Measurements from ENCODE around the gene FSTL4.

FSTL4 gene

GRCh38 chr5:133480866-133481265 is 131.5 kb downstream of the FSTL4 start:
- Histone ChIP-seq H3K9me3 (ENCODE audit: severe bottlenecking) (no peaks in the 10 kb centered on the region), H3K4me3 (ENCODE audit: severe bottlenecking) (no peak overlapping the region), H3K27ac (ENCODE audit: poor library complexity, severe bottlenecking) (no peak overlapping the region), H3K4me1 (ENCODE audit: insufficient read depth, poor library complexity, severe bottlenecking) (no peaks in the 10 kb centered on the region), H3K27me3 (ENCODE audit: insufficient read depth, poor library complexity, severe bottlenecking) (peaks cover 14% of the 10 kb centered on the region), H3K36me3 (ENCODE audit: low read depth) (no peaks in the 10 kb centered on the region)
- no peak for ATAC-seq (ENCODE audit: low read depth)
- no peak for TF ChIP-seq CTCF (IDR thresholded peaks at IDR 0.05; ENCODE audit: poor library complexity, severe bottlenecking)
- DNase-seq (ENCODE audit: low spot score), result no peak

GRCh38 chr5:133480366-133480765 is 132.0 kb downstream of the FSTL4 start:
- ATAC-seq (ENCODE audit: low read depth) (no peak), DNase-seq (ENCODE audit: low spot score) (no peak)
- no peaks in the 10 kb centered on the region for H3K36me3 ChIP-seq (ENCODE audit: low read depth)
- H3K4me1 ChIP-seq (ENCODE audit: insufficient read depth, poor library complexity, severe bottlenecking), result no peaks in the 10 kb centered on the region
- no peak overlapping the region for H3K4me3 ChIP-seq (ENCODE audit: severe bottlenecking)
- TF ChIP-seq CTCF (IDR thresholded peaks at IDR 0.05; ENCODE audit: poor library complexity, severe bottlenecking), result no peak
- peaks cover 14% of the 10 kb centered on the region for H3K27me3 ChIP-seq (ENCODE audit: insufficient read depth, poor library complexity, severe bottlenecking)
- H3K9me3 ChIP-seq (ENCODE audit: severe bottlenecking), result no peaks in the 10 kb centered on the region
- H3K27ac ChIP-seq (ENCODE audit: poor library complexity, severe bottlenecking), result no peak overlapping the region

GRCh38 chr5:133478199-133478985 is 133.9 kb downstream of the FSTL4 start:
- TF ChIP-seq CTCF (IDR thresholded peaks at IDR 0.05; ENCODE audit: poor library complexity, severe bottlenecking), result no peak
- Histone ChIP-seq H3K4me3 (ENCODE audit: severe bottlenecking) (no peak overlapping the region), H3K4me1 (ENCODE audit: insufficient read depth, poor library complexity, severe bottlenecking) (no peaks in the 10 kb centered on the region), H3K27ac (ENCODE audit: poor library complexity, severe bottlenecking) (no peak overlapping the region), H3K27me3 (ENCODE audit: insufficient read depth, poor library complexity, severe bottlenecking) (peaks cover 4% of the 10 kb centered on the region), H3K9me3 (ENCODE audit: severe bottlenecking) (no peaks in the 10 kb centered on the region), H3K36me3 (ENCODE audit: low read depth) (no peaks in the 10 kb centered on the region)
- DNase-seq (ENCODE audit: low spot score) (no peak), ATAC-seq (ENCODE audit: low read depth) (no peak)

- no peak for TF ChIP-seq CTCF (IDR thresholded peaks at IDR 0.05; ENCODE audit: poor library complexity, severe bottlenecking)
- Histone ChIP-seq H3K36me3 (ENCODE audit: low read depth) (no peaks in the 10 kb centered on the region), H3K4me1 (ENCODE audit: insufficient read depth, poor library complexity, severe bottlenecking) (no peaks in the 10 kb centered on the region), H3K27me3 (ENCODE audit: insufficient read depth, poor library complexity, severe bottlenecking) (peaks cover 4% of the 10 kb centered on the region), H3K27ac (ENCODE audit: poor library complexity, severe bottlenecking) (no peak overlapping the region), H3K4me3 (ENCODE audit: severe bottlenecking) (no peak overlapping the region), H3K9me3 (ENCODE audit: severe bottlenecking) (no peaks in the 10 kb centered on the region)
- DNase-seq (ENCODE audit: low spot score) (no peak), ATAC-seq (ENCODE audit: low read depth) (peak; percentile 41; the same call in 1 of the 3 replicates)
Observed at GRCh38 chr5:133475986-133476385, 136.4 kb downstream of the FSTL4 start.

All from RWPE2 (cell line).